PC-9 (cell line): ENCODE data around the gene KRTAP10-6. TPM values are rescaled to one million over a fixed set of nuclear protein-coding genes. Genes with fewer than 3 reads are reported as not detected.

Source experiments
- BruUV-seq: library from RNA; stranded (reverse); fragments of 400-500 nt; replicated peaks from 2 replicates; lab custom pipeline; 2021; lab: Mats Ljungman, UMichigan
- CTCF ChIA-PET: fragments of 300-600 bp; sonication (Branson Sonifier 250); formaldehyde crosslinking; loops from one replicate; lab custom pipeline; 2022; ENCODE audit warnings: antibody characterized with exemption; lab: Charles Lee
- POLR2A ChIA-PET: fragments of 300-600 bp; sonication (Branson Sonifier 250); formaldehyde crosslinking; loops from one replicate; lab custom pipeline; 2022; ENCODE audit warnings: antibody characterized with exemption; ENCODE audit not compliant: unreplicated experiment; lab: Charles Lee
- DNase-seq, 2 experiments: peaks; one replicate each; pipeline versions ENCODE4 v3.0.0 to v3.0.0-alpha.2; 2015 to 2022; ENCODE audit warnings: mixed read lengths in 1 of 2
- H2AFZ ChIP-seq: fragments of 200-600 bp; sonication (generic); 2 replicates; pipeline ENCODE4 v1.8.1; 2017; ENCODE audit warnings: antibody characterized with exemption
- H3F3A ChIP-seq: fragments of 200-600 bp; sonication (generic); 2 replicates; pipeline ENCODE4 v1.8.1; 2017; ENCODE audit warnings: antibody characterized with exemption, mild to moderate bottlenecking, low read depth; ENCODE audit not compliant: insufficient read depth
- H3K27ac ChIP-seq: fragments of 200-600 bp; sonication (generic); 2 replicates; pipeline ENCODE4 v1.6.1; 2016; ENCODE audit warnings: mixed run types
- H3K27me3 ChIP-seq: fragments of 200-600 bp; sonication (generic); 2 replicates; pipeline ENCODE4 v1.6.1; 2016; ENCODE audit warnings: low read depth, mixed run types; ENCODE audit not compliant: insufficient read depth
- H3K36me3 ChIP-seq: fragments of 200-600 bp; sonication (generic); 2 replicates; pipeline ENCODE4 v1.6.1; 2016; ENCODE audit warnings: low read depth, mixed run types
- H3K4me1 ChIP-seq: fragments of 200-600 bp; sonication (generic); replicated peaks from 2 replicates; pipeline ENCODE4 v1.6.1; 2016; ENCODE audit warnings: mixed run types; ENCODE audit not compliant: insufficient read depth
- H3K4me2 ChIP-seq: fragments of 200-600 bp; sonication (generic); 2 replicates; pipeline ENCODE4 v1.6.1; 2017; ENCODE audit warnings: mixed run types
- H3K4me3 ChIP-seq: fragments of 200-600 bp; sonication (generic); 2 replicates; pipeline ENCODE4 v1.6.1; 2016; ENCODE audit warnings: mixed run types
- H3K79me2 ChIP-seq: fragments of 200-600 bp; sonication (generic); 2 replicates; pipeline ENCODE4 v1.6.1; 2017; ENCODE audit warnings: low read depth, mixed run types
- H3K9me2 ChIP-seq: fragments of 200-600 bp; sonication (generic); 2 replicates; pipeline ENCODE4 v1.8.1; 2017; ENCODE audit warnings: mild to moderate bottlenecking; ENCODE audit not compliant: insufficient read depth
- H3K9me3 ChIP-seq: fragments of 200-600 bp; sonication (generic); 2 replicates; pipeline ENCODE4 v1.8.1; 2016; ENCODE audit warnings: low read depth; ENCODE audit not compliant: insufficient read depth
- H4K20me1 ChIP-seq: fragments of 200-600 bp; sonication (generic); 2 replicates; pipeline ENCODE4 v1.8.1; 2017; ENCODE audit not compliant: insufficient read depth
- EZH2 ChIP-seq: fragments of 200-600 bp; sonication (generic); IDR thresholded peaks from 2 replicates; pipeline ENCODE4 v1.8.0; 2017; ENCODE audit warnings: antibody characterized with exemption, low read depth
- intact Hi-C: fragments of 100-400 bp; cut with micrococcal nuclease; formaldehyde crosslinking; loops from one replicate; pipeline ENCODE4 v1.10.0; 2022; ENCODE audit not compliant: unreplicated experiment
- total RNA-seq: library from RNA; stranded (reverse); gene quantifications from 2 replicates; pipeline ENCODE4 v1.2.3, GENCODE V29; 2021
- TF ChIP-seq, protein P1 (sequence below): fragments of 200-600 bp; sonication (generic); conservative IDR thresholded peaks from 2 replicates; pipeline ENCODE4 v1.6.1; 2017; ENCODE audit warnings: mixed run types, antibody characterized with exemption, mild to moderate bottlenecking, moderate library complexity

Gene KRTAP10-6
- total RNA-seq, 1 experiment from 2014 or later: not detected

DNA sequence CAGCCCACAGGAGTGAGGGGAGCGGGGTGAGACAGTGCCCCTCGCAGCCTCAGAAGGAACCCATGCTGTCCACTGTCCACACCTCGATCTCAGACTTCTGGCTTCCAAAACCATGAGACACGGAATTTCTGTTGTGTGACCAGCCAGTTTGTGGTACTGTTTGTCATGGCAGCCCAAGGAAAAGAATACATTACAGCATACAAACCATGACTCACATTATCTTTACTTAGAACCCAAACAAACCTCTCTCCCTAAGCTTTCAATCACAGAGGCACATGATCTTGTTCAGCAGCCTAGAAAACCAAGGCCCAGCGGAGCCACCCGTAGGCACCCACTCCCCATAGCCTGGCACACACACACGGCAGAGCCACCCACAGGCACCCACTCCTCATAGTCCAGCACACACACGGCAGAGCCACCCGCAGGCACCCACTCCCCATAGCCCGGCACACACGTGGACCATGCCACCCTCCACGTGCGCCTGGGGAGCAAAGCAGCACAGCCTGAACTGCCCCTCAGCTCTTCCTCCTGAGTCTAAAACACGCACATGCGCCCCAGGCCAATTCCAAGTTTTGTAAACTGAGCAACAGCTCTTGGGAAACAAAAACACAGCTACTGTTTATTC is 19.2 kb downstream of the KRTAP10-6 start:
- Histone ChIP-seq H3K27ac (no peak overlapping the region), H3F3A (no peaks in the 10 kb centered on the region), H3K9me2 (no peaks in the 10 kb centered on the region), H3K9me3 (no peaks in the 10 kb centered on the region), H4K20me1 (no peaks in the 10 kb centered on the region), H2AFZ (no peak overlapping the region), H3K4me2 (no peak overlapping the region), H3K36me3 (no peaks in the 10 kb centered on the region), H3K79me2 (no peaks in the 10 kb centered on the region), H3K4me1 (no peaks in the 10 kb centered on the region), H3K27me3 (peaks cover 67% of the 10 kb centered on the region), H3K4me3 (no peak overlapping the region)
- POLR2A ChIA-PET: no interaction called here
- CTCF ChIA-PET: no interaction called here
- intact Hi-C loops: no loop called here
- no peak for TF ChIP-seq EZH2
- TF ChIP-seq, protein P1, sequence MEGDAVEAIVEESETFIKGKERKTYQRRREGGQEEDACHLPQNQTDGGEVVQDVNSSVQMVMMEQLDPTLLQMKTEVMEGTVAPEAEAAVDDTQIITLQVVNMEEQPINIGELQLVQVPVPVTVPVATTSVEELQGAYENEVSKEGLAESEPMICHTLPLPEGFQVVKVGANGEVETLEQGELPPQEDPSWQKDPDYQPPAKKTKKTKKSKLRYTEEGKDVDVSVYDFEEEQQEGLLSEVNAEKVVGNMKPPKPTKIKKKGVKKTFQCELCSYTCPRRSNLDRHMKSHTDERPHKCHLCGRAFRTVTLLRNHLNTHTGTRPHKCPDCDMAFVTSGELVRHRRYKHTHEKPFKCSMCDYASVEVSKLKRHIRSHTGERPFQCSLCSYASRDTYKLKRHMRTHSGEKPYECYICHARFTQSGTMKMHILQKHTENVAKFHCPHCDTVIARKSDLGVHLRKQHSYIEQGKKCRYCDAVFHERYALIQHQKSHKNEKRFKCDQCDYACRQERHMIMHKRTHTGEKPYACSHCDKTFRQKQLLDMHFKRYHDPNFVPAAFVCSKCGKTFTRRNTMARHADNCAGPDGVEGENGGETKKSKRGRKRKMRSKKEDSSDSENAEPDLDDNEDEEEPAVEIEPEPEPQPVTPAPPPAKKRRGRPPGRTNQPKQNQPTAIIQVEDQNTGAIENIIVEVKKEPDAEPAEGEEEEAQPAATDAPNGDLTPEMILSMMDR: no peak
- BruUV-seq: no TSS peak
- no peak for DNase-seq

DNA sequence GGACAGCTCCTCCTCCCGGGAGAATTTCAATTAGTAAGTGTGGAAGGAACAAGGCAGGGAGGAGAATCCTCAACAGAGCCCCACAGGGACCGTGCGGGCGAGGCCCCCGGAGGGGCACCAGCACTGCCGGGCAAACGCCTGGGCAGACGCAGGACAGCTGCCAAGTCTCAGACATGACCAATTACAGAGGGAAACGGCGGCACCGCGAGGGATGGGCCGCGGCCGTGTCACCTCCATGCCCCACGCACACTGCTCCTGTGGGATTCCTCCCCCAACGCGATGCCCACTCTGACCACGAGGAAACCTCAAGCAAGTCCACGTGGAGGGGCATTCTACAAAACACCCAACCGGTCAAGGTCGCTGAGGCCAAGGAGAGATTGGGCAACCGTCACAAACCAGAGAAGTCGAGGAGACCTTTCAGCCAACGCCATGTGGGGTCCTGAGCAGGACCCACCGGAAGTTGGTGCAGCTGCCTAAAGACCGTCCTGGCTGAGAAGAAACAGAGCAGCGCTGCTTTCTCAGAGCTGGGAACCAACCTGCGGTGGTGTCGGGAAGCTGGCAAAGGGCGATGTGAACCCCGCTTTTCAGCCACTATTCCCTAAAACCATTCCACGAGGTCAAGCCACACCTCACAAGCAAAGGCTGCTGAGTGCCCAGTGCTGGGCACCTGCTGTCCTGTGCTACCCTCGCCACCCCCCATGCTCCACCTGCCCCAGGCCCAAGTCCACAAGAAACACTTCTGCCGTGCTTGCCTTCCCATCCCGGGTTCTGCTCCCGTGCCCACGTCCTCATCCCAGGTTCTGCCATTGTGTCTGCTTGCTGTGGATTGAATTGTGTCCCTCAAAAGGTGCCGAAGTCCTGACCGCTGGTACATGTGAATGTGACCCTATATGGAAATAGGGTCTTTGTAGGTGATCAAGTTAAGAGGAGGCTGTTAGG is 20.2 kb downstream of the KRTAP10-6 start:
- H3K4me2 ChIP-seq: no peak overlapping the region
- intact Hi-C loops: no loop called here
- no peaks in the 10 kb centered on the region for H3F3A ChIP-seq
- no peaks in the 10 kb centered on the region for H4K20me1 ChIP-seq
- no peak for DNase-seq
- peaks cover 71% of the 10 kb centered on the region for H3K27me3 ChIP-seq
- H2AFZ ChIP-seq: no peak overlapping the region
- H3K9me3 ChIP-seq: no peaks in the 10 kb centered on the region
- CTCF ChIA-PET: no interaction called here
- TF ChIP-seq, protein P1: no peak
- TF ChIP-seq EZH2: no peak
- no peaks in the 10 kb centered on the region for H3K4me1 ChIP-seq
- no peak overlapping the region for H3K27ac ChIP-seq
- POLR2A ChIA-PET: no interaction called here
- H3K36me3 ChIP-seq: no peaks in the 10 kb centered on the region
- no peak overlapping the region for H3K4me3 ChIP-seq
- no TSS peak for BruUV-seq
- no peaks in the 10 kb centered on the region for H3K79me2 ChIP-seq
- H3K9me2 ChIP-seq: no peaks in the 10 kb centered on the region

DNA sequence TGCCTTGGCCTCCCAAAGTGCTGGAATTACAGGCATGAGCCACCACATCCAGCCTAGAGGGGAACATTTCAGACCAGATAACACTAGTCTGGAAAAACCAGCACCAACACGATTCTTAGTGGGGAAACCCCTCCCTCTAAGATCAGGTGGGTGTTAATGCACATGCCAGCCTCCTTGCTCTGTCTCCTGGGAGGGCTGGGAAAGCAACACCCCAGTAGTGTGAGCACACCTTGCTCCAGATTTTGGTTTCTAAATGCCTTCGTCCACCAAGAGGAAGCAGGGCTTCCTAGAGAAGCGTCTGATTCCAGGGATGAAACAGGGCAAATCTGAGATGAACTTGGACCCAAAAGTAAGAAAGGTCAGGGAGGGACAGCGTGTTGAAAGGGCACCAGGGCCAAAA is 21.0 kb downstream of the KRTAP10-6 start:
- no peaks in the 10 kb centered on the region for H4K20me1 ChIP-seq
- H2AFZ ChIP-seq: no peak overlapping the region
- intact Hi-C loops: no loop called here
- H3K4me3 ChIP-seq: no peak overlapping the region
- no peak overlapping the region for H3K4me2 ChIP-seq
- no peaks in the 10 kb centered on the region for H3K79me2 ChIP-seq
- H3K9me2 ChIP-seq: no peaks in the 10 kb centered on the region
- BruUV-seq: no TSS peak
- no peak overlapping the region for H3K27ac ChIP-seq
- no peaks in the 10 kb centered on the region for H3K36me3 ChIP-seq
- ChIA-PET POLR2A (no interaction called here), CTCF (no interaction called here)
- TF ChIP-seq, protein P1: no peak
- TF ChIP-seq EZH2: no peak
- no peaks in the 10 kb centered on the region for H3K4me1 ChIP-seq
- no peak for DNase-seq
- peaks cover 67% of the 10 kb centered on the region for H3K27me3 ChIP-seq
- no peaks in the 10 kb centered on the region for H3F3A ChIP-seq
- no peaks in the 10 kb centered on the region for H3K9me3 ChIP-seq
